Progenitor cell of endocrine pancreas (in vitro differentiated cells): ENCODE results near the gene ABCA12. TPM values are rescaled to one million over a fixed set of nuclear protein-coding genes. Genes with fewer than 3 reads are reported as not detected.

Experiments used
- DNase-seq: peaks from one replicate; pipeline ENCODE4 v3.0.0; 2021; ENCODE audit warnings: low spot score; ENCODE audit not compliant: unreplicated experiment
- H3K27ac Mint-ChIP-seq: 2 replicates; pipeline ENCODE4 v1.8.0; 2021; ENCODE audit warnings: mild to moderate bottlenecking, moderate library complexity, mixed read lengths
- H3K27me3 Mint-ChIP-seq: 2 replicates; pipeline ENCODE4 v1.8.0; 2021; ENCODE audit warnings: mixed read lengths
- H3K36me3 Mint-ChIP-seq: 2 replicates; pipeline ENCODE4 v1.8.0; 2022; ENCODE audit warnings: mixed read lengths; ENCODE audit not compliant: insufficient read depth
- H3K4me1 Mint-ChIP-seq: 2 replicates; pipeline ENCODE4 v1.8.0; 2021; ENCODE audit warnings: low read depth, mixed read lengths
- H3K4me3 Mint-ChIP-seq: 2 replicates; pipeline ENCODE4 v1.8.0; 2021; ENCODE audit warnings: low read depth, mild to moderate bottlenecking, moderate library complexity, mixed read lengths
- H3K9me3 Mint-ChIP-seq: 2 replicates; pipeline ENCODE4 v1.8.0; 2021; ENCODE audit warnings: low read depth, mixed read lengths
- total RNA-seq: library from RNA; stranded (reverse); gene quantifications from 2 replicates; pipeline ENCODE4 v1.2.1, GENCODE V29; 2021
- TF ChIP-seq, protein P1 (sequence below): fragments of 200-600 bp; sonication (generic); IDR thresholded peaks from one replicate; pipeline ENCODE4 v1.5.0; 2021; ENCODE audit warnings: antibody characterized with exemption, mild to moderate bottlenecking; ENCODE audit not compliant: unreplicated experiment

ABCA12 gene
- total RNA-seq, 1 donor from 2014 or later, result 0.19 TPM

DNA sequence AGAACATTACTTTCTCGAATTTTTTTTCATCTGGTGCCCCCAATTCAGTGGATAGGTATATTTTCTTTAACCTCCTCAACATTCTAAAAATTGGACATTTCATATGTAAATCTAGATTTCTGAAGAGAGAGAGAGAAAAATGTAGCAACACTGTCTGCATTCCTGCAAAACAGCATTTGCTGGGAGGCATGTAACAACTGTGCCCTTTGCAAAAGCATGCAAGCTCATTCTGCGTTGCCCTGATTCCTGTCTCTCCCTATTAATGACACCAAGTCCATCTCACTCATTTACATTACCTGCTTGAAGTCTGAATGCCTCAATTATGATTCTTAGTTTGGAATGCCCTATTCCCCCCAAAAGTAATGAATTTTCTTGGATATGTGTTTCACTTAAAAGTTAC, 249.1 kb downstream of the ABCA12 start:
- Mint-ChIP-seq H3K4me3 (no peak overlapping the region), H3K9me3 (no peaks in the 10 kb centered on the region), H3K36me3 (no peaks in the 10 kb centered on the region), H3K27ac (no peak overlapping the region), H3K27me3 (no peaks in the 10 kb centered on the region), H3K4me1 (no peaks in the 10 kb centered on the region)
- DNase-seq, result no peak
- TF ChIP-seq, protein P1, sequence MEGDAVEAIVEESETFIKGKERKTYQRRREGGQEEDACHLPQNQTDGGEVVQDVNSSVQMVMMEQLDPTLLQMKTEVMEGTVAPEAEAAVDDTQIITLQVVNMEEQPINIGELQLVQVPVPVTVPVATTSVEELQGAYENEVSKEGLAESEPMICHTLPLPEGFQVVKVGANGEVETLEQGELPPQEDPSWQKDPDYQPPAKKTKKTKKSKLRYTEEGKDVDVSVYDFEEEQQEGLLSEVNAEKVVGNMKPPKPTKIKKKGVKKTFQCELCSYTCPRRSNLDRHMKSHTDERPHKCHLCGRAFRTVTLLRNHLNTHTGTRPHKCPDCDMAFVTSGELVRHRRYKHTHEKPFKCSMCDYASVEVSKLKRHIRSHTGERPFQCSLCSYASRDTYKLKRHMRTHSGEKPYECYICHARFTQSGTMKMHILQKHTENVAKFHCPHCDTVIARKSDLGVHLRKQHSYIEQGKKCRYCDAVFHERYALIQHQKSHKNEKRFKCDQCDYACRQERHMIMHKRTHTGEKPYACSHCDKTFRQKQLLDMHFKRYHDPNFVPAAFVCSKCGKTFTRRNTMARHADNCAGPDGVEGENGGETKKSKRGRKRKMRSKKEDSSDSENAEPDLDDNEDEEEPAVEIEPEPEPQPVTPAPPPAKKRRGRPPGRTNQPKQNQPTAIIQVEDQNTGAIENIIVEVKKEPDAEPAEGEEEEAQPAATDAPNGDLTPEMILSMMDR, result no peak

GRCh38 chr2:214881647-214882202, 256.7 kb downstream of the ABCA12 start:
- no peaks in the 10 kb centered on the region for H3K36me3 Mint-ChIP-seq
- no peak for DNase-seq
- H3K4me1 Mint-ChIP-seq, result peaks cover 6% of the 10 kb centered on the region
- H3K27ac Mint-ChIP-seq, result no peak overlapping the region
- TF ChIP-seq, protein P1, result no peak
- H3K4me3 Mint-ChIP-seq, result no peak overlapping the region
- no peaks in the 10 kb centered on the region for H3K27me3 Mint-ChIP-seq
- peaks cover 16% of the 10 kb centered on the region for H3K9me3 Mint-ChIP-seq

Other genes with a start within 250 kb of the ABCA12 start
- gene ATIC, start 173.4 kb upstream of the ABCA12 start, total RNA-seq, result 145 and 148 TPM in 2 replicates